HG03045 (cell line): ENCODE results near the gene CYP1A2.

Experiments used
- ATAC-seq: cut with Tn5 transposase; IDR thresholded peaks from one replicate; pipeline ENCODE4 v1.9.1; 2021; ENCODE audit warnings: mild to moderate bottlenecking, moderate library complexity; ENCODE audit not compliant: unreplicated experiment

CYP1A2 gene

DNA sequence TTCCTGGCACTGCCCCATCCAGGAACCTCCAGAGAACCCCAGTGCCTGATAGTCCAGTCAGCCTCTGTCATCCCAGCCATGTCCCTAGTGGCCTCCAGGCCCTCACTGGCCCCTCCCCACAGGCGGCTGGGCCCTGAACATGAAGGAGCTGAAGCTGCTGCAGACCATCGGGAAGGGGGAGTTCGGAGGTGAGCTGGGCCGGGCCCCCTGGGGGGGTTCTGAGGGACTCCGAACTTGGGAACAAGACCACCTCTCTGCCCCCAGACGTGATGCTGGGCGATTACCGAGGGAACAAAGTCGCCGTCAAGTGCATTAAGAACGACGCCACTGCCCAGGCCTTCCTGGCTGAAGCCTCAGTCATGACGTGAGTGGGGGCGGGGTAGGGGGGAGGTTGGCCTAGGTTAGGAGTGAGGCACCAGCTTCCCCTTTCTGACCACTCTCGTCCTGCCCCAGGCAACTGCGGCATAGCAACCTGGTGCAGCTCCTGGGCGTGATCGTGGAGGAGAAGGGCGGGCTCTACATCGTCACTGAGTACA lies 52.0 kb downstream of the CYP1A2 start:
- no peak for ATAC-seq

DNA sequence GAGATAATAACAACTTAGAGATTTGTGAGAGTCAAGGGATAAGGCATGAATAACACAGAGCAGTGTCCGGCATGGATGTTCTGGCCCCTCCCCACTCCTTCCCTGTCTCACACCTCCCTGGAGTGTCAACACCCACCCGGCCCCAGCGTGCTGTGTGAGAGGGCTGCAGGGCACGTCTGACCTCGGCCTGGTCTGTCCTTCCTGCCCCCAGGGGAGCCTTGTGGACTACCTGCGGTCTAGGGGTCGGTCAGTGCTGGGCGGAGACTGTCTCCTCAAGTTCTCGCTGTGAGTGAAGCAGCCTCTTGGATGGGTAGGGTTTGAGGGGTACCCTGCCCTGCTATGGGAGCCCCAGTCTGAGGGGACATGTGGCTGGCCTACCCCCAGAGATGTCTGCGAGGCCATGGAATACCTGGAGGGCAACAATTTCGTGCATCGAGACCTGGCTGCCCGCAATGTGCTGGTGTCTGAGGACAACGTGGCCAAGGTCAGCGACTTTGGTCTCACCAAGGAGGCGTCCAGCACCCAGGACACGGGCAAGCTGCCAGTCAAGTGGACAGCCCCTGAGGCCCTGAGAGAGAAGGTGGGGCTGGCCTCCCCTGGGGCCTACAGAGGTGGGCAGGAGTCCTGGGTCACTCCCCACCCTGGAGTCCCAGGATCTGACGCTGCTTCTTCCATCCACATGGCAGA lies 52.8 kb downstream of the CYP1A2 start:
- ATAC-seq: no peak

DNA sequence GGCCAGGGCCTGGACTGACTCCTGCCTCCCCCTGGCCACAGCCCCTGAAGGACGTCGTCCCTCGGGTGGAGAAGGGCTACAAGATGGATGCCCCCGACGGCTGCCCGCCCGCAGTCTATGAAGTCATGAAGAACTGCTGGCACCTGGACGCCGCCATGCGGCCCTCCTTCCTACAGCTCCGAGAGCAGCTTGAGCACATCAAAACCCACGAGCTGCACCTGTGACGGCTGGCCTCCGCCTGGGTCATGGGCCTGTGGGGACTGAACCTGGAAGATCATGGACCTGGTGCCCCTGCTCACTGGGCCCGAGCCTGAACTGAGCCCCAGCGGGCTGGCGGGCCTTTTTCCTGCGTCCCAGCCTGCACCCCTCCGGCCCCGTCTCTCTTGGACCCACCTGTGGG lies 53.6 kb downstream of the CYP1A2 start:
- no peak for ATAC-seq

DNA sequence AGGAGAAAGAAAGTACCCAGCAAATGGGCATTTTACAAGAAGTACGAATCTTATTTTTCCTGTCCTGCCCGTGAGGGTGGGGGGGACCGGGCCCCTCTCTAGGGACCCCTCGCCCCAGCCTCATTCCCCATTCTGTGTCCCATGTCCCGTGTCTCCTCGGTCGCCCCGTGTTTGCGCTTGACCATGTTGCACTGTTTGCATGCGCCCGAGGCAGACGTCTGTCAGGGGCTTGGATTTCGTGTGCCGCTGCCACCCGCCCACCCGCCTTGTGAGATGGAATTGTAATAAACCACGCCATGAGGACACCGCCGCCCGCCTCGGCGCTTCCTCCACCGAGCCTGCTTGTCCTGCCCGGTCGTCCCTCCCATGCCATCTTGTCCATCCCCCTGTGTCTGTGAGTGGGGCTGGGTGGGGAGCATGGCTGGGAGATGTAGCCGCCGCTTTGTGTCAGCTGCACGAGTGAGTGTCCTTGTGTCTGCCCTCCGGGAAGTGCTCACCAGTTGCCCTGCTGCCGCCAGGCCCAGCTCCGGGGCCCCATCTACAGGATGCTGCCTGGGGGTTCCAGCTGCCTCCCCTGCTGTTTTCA lies 54.3 kb downstream of the CYP1A2 start:
- ATAC-seq: no peak

DNA sequence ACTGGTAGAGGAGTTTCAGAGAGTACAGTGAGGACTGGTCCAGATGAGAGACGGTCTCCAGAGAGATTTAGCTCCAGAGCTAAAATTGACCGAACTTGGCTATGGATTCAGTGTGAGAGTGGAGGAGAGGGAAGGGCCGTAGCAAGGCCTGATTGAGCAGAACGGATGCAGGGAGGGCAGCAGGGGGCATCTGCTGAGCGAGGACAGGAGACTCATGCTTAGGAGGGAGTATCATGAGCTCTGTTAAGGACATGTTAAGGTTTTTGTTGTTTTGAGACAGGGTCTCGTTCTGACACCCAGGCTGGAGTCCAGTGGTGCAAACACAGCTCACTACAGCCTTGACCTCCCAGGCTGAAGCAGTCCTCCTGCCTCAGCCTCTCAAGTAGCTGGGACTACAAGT lies 56.3 kb downstream of the CYP1A2 start:
- ATAC-seq: no peak
